Stomach (tissue), 4 donors: ENCODE data around the gene CD2AP.

Experiments used
- CTCF ChIP-seq, 7 experiments: fragments of 450-650 bp in 4 of 7; fragments of 200-600 bp in 3 of 7; sonication (generic) in 3 of 7; IDR thresholded peaks; one replicate each; pipeline ENCODE4 v1.5.1; 2016 to 2019; ENCODE audit warnings: antibody characterized with exemption in 7 of 7, control low read depth in 2 of 7, mild to moderate bottlenecking in 1 of 7
- POLR2A ChIP-seq, 4 donors: fragments of 450-650 bp; IDR thresholded peaks; one replicate each; pipeline ENCODE4 v1.6.1; 2016; ENCODE audit warnings: antibody characterized with exemption in 4 of 4, control low read depth in 2 of 4, mild to moderate bottlenecking in 1 of 4, moderate library complexity in 1 of 4

- no peak for TF ChIP-seq CTCF (IDR thresholded peaks at IDR 0.05)
- no peak for TF ChIP-seq POLR2A (IDR thresholded peaks at IDR 0.05)
Observed at GRCh38 chr6:47454713-47455396, 22.7 kb upstream of the CD2AP start.
